Hindlimb muscle (tissue), 1 donor: ENCODE results near the gene PXDN. TPM values are rescaled to one million over a fixed set of nuclear protein-coding genes. Genes with fewer than 3 reads are reported as not detected.
"Not testable (repeated sequence)": the region's sequence is repeated elsewhere in the genome, so short reads cannot be mapped to it uniquely, and the experiment has no call there.

Experiments used
- DNase-seq: peaks from one replicate; pipeline ENCODE4 v3.0.0-alpha.2; 2013
- polyA plus RNA-seq: library from polyadenylated mRNA; unstranded; fragments of 120-200 nt; gene quantifications from one replicate; pipeline ENCODE4 v1.2.1, GENCODE V29; 2013; ENCODE audit not compliant: insufficient read length

PXDN gene
- polyA plus RNA-seq, 1 donor, result 140 TPM

DNA sequence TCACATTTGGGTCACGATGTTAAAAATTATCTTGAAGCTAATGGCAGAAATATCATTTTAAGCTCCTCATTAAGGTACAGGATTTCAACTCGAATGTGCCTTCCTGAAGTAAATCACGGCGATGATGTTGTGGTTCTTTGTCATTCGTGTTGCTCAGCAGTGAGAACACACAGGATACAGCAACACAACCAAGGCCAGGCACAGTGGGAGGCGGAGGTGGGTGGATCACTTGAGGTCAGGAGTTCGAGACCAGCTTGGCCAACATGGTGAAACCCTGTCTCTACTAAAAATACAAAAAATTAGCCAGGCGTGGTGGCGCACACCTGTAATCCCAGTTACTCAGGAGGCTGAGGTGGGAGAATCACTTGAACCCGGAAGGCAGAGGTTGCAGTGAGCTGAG lies 43.9 kb downstream of the PXDN start:
- DNase-seq, result not testable (repeated sequence)

DNA sequence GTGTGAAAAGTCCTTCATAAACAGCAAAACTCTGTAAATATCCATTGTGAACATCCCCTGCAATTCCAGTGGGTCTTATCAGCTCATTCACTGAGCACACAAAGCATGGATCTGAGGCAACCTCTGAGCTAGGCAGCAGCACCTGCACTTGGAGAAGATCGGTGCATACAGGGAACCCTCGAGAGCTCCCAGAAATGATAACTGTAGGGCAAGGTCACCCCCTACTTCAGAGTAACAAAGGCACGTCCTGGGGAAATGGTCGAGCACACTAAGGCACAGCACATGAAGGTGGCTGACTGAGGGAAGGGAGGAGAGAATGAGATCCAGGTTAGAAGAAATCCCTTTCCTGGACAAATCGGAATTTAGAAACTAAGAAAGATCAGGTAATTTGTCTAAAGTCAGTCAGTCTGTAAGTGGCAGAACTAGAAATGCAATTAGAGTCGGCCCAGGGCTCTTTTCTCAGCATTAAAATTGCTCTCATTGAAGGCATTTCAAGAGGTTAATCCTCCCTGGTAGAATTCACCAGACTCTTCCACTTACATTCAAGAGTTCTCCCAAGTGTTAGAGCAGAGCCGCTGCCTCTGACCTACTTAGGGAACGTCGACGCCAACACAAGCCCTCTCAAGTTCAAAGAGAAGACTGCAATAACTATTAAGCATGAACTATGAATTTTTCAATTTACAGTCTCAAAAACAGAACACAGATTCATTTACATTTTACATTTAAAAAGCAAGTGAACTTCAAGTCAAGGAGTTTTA lies 45.9 kb downstream of the PXDN start:
- DNase-seq, result no peak

DNA sequence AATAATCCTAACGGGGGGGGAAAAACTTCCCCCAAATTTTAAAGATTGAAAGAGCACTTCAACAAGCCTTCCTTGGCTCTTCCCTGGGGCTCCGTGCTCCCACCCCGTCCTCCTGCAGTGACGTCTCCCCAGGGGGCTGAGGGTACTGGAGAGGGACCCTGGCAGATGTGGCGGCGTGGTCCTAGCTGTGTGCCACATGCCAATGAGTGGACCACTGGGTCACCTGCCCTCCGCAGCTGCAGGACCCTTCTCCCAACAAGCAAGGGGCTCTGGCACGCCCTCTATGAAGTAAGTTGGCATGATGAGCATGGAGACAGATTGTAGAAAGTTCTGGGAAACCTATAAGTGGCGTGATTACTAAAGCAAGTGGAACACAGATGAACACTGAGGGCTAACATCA lies 46.7 kb downstream of the PXDN start:
- no peak for DNase-seq

DNA sequence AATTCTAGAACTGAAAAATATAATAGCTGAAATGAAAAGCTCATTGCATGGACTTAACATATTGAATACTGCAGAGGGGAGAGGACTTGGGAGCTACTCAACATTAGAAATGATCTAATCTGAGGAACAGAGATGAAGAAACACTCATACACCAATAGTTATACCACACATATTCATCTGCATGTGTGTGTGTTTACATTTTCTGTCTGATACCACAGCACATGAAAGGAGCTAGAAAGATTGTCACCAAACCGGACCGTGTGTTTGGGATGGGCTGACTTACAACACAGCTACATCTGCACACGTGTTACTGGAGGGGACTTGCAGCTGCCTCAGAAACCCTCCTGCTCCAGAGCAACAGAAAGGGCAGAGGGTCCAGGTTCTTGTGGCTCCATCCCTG lies 47.8 kb downstream of the PXDN start:
- DNase-seq, result no peak

DNA sequence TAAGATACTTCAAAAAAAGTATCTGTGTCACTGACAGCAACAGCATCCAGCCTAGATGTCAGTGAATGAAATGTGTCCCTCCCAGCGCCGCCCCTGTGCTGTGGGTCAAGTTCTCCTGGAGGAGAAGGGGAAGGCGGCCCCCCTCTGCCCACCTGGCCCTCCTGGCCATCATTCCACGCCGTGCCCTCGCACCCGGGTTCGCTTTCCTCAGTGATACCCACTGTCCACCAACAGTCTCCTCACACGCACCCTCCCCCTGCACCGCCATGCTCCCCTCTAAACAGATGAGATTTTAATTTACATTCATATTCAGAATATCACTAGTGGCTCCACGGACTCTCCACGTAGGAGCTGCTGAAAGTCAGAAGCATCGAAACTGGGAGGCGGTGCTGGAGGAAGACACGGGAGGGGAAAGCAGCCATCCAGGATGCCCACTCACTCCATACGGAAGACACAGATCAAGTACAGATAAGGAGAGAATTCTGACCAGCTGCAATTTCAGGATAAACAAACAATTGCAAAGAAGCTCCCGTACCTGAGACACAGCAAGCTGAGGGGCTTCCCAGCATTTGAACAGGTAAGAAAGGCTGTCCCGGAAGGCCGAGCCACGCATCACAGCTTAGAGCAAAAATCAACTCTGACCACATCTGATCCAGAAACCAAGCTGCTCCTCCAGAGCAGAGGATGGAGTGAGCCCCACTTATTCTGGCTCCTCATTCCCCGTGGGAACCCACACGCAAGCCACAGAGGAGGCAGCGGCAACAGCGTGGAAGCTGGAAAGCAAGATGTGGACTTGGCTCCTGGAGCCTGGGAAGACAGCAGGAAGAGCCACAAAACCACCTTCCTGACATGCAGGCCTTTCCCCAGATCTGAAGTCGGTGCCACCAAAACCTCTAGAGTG lies 49.7 kb downstream of the PXDN start:
- no peak for DNase-seq

DNA sequence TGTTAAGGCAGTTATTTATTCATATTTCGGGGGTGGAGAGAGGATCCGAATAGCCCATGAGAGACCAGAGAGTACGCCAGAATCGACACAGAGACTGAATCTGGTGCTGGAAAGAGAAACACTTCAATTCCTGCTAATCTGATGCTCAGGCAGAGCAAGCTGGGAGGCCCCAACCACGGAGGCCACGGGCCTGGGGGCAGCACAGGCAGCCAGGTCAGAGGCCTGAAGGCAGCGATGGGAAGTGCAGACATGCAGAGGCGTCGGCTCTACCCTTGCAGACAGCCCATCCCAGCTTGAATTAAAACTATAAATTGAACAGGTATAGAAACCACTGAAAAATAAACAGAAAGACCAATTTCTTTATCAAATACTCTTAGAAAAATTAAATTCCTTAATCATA lies 50.6 kb downstream of the PXDN start:
- DNase-seq, result no peak

DNA sequence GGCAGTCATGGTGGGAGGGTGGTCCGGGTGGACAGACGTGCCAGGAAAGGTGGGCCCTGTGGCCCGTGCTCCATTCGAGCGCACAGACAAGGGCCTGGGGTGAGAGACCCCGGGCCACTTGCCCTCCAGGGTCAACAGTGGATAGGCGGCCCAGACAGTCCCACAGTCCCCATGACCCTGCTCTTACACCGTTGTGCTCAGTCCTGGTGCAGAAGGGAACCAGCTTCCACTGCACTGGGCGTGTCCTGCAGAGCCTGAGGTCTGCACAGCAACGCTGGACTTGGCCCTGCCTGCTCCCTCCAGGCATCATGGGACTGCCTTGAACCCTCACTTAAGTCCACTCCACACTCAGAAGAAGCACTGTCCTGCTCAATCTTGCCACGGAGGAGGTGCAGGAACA lies 52.0 kb downstream of the PXDN start:
- DNase-seq, result no peak

DNA sequence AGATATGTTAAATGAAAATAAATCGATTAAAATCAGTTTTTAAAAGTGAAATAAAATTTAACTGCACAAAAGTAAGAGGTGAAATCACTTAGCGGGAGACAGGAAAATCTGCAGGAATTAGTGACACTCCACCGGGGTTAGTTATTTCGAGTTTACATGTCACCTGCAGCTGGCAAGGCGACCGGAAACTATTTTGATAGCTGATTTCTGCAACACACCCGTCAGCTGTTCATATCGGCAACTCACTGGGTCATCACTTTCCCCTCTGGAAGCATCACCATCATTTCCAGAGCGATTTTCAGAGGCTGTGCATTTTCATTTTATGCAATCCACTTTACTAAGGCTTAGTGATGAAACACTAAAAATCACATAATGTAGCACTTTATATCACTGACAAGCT lies 52.9 kb downstream of the PXDN start:
- no peak for DNase-seq

DNA sequence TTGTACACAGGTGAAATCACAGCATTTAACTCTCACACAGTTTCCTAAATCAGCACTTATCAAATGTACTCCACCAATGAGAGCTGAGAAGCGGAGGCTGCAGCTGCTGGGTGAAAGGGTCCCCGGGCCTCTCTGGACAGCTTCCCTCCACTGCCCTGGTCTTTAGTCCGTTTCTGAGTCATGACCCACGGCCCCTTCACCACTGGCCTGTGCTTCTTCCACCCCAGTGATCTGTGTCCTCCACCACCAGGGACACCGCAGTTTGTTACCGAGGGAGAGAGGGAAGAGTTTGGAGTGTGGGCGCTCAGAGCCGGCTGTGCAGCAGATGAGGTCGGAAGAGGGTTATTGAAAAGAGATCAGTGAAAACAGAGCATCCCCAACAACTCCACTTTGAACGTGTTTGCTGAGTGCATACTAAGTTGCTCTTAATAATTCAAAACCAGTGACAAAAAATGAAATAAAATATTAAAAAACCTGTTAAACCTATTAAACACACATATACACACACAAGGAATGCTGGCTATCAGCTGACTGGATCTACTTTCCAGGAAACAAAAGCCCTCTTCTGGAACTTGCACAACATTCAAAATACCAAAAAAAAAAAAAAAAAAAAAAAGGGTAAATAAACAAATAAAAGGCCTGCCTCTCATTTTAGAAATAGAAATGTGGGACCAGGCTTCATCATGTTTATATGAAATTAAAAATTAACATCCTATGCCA lies 54.1 kb downstream of the PXDN start:
- DNase-seq, result no peak

DNA sequence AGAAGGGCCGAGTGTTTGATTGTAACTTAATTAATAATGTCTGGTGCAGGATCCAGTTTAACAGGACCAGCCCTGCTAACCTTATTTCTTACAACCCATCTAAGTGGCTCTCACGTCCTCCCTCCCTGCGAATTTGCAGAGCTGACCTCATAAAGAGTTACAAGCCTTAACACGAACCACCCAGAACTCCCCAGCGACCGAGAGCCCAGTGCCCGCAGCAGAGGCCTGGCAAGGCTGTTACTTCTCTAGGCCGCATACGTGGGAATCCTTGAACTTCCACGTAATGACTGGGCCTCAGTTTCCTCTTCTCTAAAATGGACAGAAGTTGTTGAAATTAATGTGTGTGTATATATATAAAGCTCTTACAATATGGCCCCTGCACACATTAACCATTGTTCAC lies 55.5 kb downstream of the PXDN start:
- no peak for DNase-seq

DNA sequence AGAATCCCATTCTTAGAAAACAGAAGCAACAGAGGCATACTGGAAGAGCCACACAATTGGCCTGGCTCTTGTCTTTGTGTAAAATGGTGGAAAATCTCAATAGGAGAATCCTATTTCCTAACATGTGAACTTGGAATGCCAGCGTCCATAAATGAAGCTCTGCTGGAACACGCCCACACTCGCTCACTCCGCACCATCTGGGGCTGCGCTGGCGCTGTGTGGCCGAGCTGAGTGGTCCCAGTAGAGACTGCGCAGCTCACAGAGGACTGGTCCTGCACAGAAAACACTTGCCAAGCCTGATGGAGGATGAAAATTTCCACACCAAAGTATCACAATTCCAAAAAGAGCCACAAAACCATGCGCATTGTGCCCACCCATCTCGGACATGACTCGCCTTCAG lies 56.2 kb downstream of the PXDN start:
- no peak for DNase-seq

DNA sequence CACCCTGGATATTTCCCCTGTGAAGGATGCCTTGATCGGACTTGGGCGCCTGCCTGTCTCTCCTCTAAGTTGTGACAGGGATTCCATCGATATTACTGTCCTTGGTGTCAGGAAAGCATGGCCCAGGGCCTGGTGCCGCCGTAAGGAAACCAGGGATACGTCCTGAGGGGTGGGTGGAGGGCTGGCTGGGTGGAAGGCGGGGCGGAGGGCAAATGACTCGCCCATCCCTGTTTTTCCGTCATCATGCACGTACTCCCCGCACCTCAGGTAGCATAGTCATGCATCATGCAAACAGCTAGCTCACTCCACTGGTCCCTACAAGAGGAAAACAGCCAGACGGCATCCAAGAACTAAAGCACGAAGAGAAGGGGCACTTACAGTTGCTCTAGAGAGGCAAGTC lies 57.1 kb downstream of the PXDN start:
- no peak for DNase-seq

DNA sequence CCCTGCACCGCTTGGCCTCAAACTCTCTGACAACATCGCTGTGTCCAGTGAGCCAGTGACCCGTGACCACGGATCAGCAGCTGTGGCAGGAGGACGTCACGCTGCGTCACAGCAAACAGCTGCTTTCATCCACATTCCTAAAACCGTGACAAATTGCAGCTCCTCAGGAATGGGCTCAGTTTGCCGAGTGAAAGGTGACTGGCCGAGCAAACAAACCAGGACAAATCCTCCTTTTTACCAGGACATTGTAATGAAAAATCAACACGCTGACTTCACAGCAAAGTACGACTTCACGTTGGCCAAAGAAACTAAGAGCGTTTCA lies 57.6 kb downstream of the PXDN start:
- DNase-seq, result no peak

DNA sequence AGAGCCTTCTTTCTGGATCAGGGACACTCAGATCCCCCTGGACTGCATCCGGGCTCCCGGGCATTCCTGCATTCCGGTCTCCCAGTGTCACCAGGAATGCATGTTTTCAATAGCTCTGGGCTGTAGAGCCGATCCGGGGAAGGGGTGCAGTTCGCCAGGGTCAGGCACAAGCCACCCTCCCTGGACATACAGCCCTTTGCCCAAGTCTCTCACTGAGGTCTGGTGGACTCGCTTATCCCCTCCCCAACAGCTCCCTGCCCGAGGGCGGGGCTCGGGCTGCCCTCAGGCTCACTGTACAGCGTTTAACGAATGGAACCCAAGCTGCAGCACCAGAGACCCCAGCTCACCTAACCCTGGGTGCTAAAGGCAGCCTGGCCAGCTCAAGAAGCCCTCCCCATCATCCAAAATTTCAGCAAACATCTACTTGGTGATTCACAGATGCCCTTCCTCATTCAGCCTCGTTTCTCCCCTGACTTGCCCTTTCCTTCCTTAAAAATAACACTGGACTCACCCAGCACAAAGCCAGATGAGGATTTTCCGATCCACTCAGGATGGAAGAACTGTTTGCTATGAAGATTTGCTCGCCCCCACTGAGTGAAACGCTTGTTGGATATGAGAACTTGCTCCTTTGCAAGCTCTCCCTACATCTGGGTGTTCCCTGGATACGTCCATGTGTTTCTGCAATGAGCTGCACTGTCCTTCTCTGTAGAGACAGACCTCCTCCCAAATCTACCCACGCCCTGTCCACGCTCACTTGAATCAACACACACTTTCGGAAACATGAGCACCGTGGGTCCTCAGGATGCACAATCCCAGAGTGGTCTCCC lies 58.1 kb downstream of the PXDN start:
- no peak for DNase-seq

DNA sequence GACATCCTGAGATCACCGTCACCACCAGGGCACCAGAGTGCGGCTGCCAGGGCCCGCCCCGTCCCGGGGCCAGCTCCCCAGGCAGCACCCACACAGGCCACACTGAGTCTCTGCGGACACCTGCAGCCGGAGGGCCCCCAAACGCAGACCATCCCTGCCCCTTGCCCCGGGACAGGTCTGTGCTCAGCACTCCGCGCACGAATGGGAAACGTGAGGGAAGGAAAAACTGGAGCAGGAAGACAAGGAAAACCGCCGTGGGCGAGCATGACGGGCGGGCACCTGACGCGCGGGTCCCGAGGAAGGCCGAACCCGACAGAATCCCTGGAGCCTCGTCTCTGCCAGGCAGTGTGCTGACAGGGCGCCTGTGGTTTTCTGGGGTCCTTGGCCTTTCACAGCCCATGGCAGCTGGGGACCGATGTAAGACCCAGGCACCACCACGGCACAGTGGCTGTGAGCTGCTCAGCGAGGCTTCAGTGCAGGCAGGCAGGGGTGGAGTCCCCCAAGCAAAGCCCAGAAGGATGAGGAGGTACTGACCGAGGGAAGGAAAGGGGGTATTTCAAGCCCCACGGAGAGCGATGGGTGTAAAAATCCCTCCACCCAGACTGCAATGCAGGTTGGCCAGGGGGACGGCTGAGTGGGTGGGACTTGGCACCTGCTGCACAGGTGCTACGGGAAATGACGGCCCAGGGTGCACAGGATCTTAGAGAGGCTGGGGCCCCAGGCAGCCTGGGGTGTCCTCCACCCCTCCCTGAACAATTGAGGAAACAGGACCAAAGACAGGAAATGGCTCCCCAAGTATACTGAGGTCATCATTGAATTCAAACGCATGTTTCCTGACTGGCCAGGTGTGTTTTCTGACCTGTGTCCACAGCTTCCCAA lies 59.0 kb downstream of the PXDN start:
- DNase-seq, result no peak

DNA sequence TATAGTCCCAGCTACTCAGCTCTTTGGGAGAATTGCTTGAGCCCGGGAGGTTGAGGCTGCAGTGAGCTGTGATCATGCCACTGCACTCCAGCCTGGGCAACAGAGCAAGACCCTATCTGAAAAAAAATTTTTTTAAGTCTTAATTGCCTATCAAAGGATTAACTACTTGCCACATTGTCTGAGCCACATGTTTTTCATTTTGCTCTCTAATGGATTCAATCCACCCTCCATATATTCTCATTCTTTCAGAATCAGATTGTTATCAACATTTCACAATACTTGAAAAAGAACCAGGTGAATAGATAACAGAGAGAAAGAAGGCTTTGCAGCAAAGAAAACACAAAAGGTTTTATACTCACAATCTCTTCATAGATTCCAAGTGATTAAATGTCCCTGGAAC lies 61.0 kb downstream of the PXDN start:
- DNase-seq, result no peak

DNA sequence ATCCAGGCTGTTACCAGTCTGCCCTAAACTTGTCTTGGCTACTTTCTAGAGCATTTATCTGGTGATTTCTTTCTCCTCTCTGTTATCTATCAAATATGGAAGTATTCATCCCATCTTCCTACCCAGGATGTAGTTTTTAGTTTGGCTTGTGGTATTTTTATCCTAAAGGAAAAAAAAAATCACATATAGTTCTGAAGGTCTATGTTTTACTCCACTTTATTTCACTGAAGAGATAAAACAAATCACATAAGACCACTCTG lies 62.2 kb downstream of the PXDN start:
- no peak for DNase-seq

DNA sequence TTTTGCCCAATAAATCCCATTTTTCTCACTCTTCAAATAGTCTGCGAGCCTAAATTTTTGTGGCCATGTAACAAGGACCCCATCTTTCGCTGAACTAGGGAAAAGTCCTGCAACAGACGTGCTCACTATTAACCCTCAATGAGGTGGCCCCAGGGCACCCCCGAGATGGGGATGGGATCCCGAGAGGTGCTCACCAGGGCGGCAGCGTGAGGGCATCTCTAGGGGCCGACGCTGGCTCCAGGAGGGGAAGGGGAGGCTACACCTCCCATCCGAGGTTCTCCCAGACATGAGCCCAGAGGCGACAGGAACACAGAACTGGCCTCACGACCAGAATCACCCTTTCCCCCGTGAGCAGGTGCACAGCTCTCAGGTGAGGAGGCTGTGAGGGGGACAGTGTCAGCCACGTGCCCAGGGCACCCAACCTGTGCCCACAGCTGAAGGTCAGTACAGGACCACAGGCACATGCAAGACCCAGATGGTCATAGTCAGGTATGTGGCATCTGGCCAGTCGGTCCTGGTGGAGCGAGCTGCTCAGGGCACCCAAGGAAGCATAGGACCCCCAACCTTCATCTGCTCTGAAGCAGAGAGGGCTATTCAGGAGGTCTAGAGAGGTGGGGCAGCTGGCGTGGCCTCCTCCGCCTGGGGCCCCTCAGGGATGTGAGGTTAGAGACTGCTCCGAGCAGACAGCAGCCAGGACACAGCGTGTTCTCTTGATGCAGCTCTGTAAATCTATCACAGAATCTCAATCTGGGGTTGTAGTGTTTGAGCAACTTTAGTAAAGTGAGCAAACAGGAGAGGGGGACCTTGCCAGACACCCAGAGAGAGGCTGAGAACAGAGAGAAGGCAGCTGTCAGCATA lies 62.8 kb downstream of the PXDN start:
- DNase-seq, result no peak

DNA sequence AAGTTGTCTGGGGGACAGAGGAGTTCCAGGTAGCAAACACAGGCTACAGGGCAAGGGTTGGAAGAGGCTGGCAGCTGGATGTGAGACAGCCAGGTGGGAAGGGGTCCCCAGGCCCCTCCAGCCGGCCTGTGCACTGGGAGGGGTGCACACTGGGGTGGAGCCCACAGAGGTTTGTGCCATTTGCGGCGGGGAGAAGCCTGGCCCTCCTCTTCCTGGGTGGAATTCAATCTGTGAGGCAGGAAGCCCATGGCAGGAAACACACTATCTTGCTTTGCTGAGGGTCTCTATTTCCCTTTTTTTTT lies 63.3 kb downstream of the PXDN start:
- no peak for DNase-seq

DNA sequence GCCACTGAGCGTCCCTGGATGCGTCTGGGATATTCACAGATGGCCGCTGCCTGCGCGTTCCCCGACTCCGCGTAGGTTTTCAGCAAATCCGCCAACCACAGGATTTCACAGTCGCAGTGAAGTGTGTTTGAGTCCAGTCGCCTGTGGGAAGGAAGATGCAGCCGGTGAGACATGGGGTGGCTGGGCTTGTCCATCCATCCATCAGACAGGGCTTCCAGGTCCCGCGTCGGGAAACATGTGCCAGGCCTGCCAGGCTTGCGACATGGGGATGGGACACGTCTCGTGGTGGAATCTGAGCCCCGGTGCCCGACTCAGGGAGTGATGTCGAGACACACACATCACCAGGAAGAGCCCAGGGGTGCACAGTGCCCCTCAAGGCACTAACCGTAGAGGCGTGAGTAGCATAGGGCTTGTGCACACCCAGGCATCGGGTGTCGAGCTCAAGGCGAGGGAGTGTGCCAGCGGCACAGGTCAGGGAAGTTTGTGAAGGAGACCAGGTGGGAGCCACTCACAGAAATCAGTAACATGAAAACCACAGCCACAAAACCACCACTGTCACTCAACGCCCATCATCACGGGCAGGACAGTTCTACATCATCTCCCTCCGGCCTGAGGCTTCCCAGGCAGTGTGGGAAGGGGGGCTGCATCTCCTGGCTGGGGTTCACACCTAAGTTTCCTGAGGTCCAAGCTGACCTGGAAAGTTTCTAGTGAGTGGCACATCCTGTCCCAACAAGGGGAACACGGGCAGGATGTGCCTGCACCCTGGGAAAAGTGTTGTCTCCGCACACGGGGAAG lies 63.9 kb downstream of the PXDN start:
- no peak for DNase-seq
